ENCODE measurements around the gene DOCK1.

DNA sequence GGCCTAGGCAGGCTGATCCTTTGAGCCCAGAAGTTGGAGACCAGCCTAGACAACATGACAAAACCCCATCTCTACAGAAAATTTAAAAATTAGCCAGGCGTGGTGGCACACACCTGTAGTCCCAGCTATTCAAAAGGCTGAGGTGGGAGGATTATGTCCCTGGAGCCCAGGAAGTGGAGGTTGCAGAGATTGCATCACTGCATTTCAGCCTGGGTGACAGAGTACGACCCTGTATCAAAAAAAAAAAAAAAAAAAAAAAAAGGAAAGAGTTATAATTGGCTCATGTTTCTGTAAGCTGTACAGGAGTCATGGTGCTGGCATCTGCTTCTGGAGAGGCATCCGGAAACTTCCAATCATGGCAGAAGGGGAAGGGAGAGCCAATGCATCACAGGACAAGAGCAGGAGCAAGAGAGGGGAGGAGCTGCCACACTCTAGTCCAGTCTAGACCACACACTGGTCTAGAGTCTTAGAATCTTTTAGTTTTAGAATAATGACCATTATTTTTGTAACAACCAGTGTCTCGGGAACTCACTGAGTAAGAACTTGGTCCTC, 16.8 kb downstream of the DOCK1 start:
- TF ChIP-seq, protein P1, sequence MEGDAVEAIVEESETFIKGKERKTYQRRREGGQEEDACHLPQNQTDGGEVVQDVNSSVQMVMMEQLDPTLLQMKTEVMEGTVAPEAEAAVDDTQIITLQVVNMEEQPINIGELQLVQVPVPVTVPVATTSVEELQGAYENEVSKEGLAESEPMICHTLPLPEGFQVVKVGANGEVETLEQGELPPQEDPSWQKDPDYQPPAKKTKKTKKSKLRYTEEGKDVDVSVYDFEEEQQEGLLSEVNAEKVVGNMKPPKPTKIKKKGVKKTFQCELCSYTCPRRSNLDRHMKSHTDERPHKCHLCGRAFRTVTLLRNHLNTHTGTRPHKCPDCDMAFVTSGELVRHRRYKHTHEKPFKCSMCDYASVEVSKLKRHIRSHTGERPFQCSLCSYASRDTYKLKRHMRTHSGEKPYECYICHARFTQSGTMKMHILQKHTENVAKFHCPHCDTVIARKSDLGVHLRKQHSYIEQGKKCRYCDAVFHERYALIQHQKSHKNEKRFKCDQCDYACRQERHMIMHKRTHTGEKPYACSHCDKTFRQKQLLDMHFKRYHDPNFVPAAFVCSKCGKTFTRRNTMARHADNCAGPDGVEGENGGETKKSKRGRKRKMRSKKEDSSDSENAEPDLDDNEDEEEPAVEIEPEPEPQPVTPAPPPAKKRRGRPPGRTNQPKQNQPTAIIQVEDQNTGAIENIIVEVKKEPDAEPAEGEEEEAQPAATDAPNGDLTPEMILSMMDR (conservative IDR thresholded peaks at IDR 0.05 in 1 of 2, IDR thresholded peaks at IDR 0.05 in 1 of 2; ENCODE audit: low read depth in 1 of 2, low read length in 2 of 2) = no peak
- no peak for TF ChIP-seq EZH2 (IDR thresholded peaks at IDR 0.05; ENCODE audit: low read length, missing control alignments)

All from fibroblast of lung (primary cell).